Measurements from ENCODE around the gene PPP2R5E.

GRCh38 chr14:63480599-63480998 is 62.6 kb downstream of the PPP2R5E start:
- TF ChIP-seq CTCF (IDR thresholded peaks at IDR 0.05) (no peak), POLR2A (IDR thresholded peaks at IDR 0.05) (no peak), POLR2AphosphoS5 (IDR thresholded peaks at IDR 0.05) (no peak), EP300 (IDR thresholded peaks at IDR 0.05) (no peak)
